ENCODE data around the gene NDUFA11. TPM values are rescaled to one million over a fixed set of nuclear protein-coding genes. Genes with fewer than 3 reads are reported as not detected.

Gene NDUFA11
- total RNA-seq, 1 experiment from 2014 or later = 169 TPM

DNA sequence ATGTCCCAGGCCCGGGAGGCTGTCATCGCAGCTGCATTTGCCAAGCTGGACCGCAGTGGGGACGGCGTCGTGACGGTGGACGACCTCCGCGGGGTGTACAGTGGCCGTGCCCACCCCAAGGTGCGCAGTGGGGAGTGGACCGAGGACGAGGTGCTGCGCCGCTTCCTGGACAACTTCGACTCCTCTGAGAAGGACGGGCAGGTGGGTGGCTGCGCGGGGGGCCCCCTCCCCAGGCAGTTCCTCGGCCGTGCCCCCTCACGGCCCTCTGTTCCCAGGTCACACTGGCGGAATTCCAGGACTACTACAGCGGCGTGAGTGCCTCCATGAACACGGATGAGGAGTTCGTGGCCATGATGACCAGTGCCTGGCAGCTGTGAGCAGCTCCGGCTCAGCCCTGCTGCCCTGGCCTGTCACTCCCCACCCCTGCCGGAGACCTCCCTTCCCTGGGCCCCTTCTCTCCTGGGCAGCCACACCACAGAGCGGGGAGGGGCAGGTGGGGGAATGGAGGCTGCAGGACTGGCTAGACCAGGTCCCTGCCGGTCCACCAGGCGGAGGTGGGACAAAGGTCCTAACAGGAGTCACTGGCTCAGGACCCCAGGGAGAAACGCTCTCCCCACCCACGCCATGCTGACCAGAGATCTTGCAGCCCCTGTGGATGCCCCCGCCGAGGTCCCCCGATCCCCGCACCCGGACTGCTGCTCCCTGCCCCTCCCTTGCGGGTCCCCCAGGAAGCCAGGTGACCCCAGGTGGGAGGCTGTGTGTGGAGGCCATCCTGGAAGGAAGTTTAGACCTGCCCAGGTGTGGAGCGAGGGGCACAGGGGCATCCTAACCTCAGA lies 11.6 kb upstream of the NDUFA11 start:
- TF ChIP-seq, protein P1, sequence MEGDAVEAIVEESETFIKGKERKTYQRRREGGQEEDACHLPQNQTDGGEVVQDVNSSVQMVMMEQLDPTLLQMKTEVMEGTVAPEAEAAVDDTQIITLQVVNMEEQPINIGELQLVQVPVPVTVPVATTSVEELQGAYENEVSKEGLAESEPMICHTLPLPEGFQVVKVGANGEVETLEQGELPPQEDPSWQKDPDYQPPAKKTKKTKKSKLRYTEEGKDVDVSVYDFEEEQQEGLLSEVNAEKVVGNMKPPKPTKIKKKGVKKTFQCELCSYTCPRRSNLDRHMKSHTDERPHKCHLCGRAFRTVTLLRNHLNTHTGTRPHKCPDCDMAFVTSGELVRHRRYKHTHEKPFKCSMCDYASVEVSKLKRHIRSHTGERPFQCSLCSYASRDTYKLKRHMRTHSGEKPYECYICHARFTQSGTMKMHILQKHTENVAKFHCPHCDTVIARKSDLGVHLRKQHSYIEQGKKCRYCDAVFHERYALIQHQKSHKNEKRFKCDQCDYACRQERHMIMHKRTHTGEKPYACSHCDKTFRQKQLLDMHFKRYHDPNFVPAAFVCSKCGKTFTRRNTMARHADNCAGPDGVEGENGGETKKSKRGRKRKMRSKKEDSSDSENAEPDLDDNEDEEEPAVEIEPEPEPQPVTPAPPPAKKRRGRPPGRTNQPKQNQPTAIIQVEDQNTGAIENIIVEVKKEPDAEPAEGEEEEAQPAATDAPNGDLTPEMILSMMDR (conservative IDR thresholded peaks at IDR 0.05) = no peak
- TF ChIP-seq EZH2 (IDR thresholded peaks at IDR 0.05; ENCODE audit: low read depth) = no peak
- peak overlapping the region; percentile 86 for H3K4me2 ChIP-seq

GRCh38 chr19:5914358-5914774 lies 10.8 kb upstream of the NDUFA11 start:
- TF ChIP-seq, protein P1 (conservative IDR thresholded peaks at IDR 0.05) = no peak
- no peak for TF ChIP-seq EZH2 (IDR thresholded peaks at IDR 0.05; ENCODE audit: low read depth)
- Histone ChIP-seq H3K9me2 (ENCODE audit: insufficient read depth) (no peaks in the 10 kb centered on the region), H3F3A (ENCODE audit: insufficient read depth, low read depth) (no peaks in the 10 kb centered on the region; the same call in none of the 2 replicates), H3K79me2 (ENCODE audit: low read depth) (no peaks in the 10 kb centered on the region), H3K4me3 (peak overlapping the region; percentile 61), H3K27ac (peak overlapping the region; percentile 52; the same call in 1 of the 2 replicates), H3K36me3 (ENCODE audit: low read depth) (no peaks in the 10 kb centered on the region), H3K27me3 (ENCODE audit: insufficient read depth, low read depth) (no peaks in the 10 kb centered on the region), H2AFZ (no peak overlapping the region), H4K20me1 (ENCODE audit: insufficient read depth) (no peaks in the 10 kb centered on the region), H3K4me2 (peak overlapping the region; percentile 86), H3K9me3 (ENCODE audit: insufficient read depth, low read depth) (no peaks in the 10 kb centered on the region), H3K4me1 (replicated peaks; ENCODE audit: insufficient read depth) (peaks cover 24% of the 10 kb centered on the region)
- ChIA-PET POLR2A (ENCODE audit: unreplicated experiment) (interaction anchor here (0.6 kb wide), 1 partner anchor 87 kb away, joined by 5 read pairs; no protein-coding TSS in a partner anchor), CTCF (no interaction called here)
- intact Hi-C loops (cut with micrococcal nuclease; ENCODE audit: unreplicated experiment) = loop anchor here (1.0 kb wide), 1 partner anchor 10 kb away; the partner anchor contains the start of gene VMAC
- peak in 1 of 2 experiments; percentile 35 for DNase-seq
- BruUV-seq (replicated peaks) = TSS peak; percentile 32

More for the DNA sequence above, 11.6 kb upstream of the NDUFA11 start:
- Histone ChIP-seq H3K79me2 (ENCODE audit: low read depth) (no peaks in the 10 kb centered on the region), H3K36me3 (ENCODE audit: low read depth) (no peaks in the 10 kb centered on the region), H3F3A (ENCODE audit: insufficient read depth, low read depth) (no peaks in the 10 kb centered on the region; the same call in none of the 2 replicates), H3K4me1 (replicated peaks; ENCODE audit: insufficient read depth) (peaks cover 24% of the 10 kb centered on the region), H3K9me3 (ENCODE audit: insufficient read depth, low read depth) (no peaks in the 10 kb centered on the region), H3K27me3 (ENCODE audit: insufficient read depth, low read depth) (no peaks in the 10 kb centered on the region), H4K20me1 (ENCODE audit: insufficient read depth) (no peaks in the 10 kb centered on the region), H3K27ac (peak overlapping the region; percentile 52), H2AFZ (no peak overlapping the region), H3K9me2 (ENCODE audit: insufficient read depth) (no peaks in the 10 kb centered on the region), H3K4me3 (peak overlapping the region; percentile 61)
- DNase-seq = peak; percentile 66 to 79
- POLR2A ChIA-PET (ENCODE audit: unreplicated experiment) = interaction anchor here (0.6 to 0.7 kb wide), 2 partner anchors 173 to 195 kb away, joined by 3 to 7 read pairs; partner anchors contain the start of gene CATSPERD
- CTCF ChIA-PET = interaction anchor here (0.6 kb wide), 1 partner anchor 196 kb away, joined by 4 read pairs; no protein-coding TSS in a partner anchor
- no TSS peak for BruUV-seq (replicated peaks)
- intact Hi-C loops (cut with micrococcal nuclease; ENCODE audit: unreplicated experiment) = loop anchor here (1.0 kb wide), 1 partner anchor 11 kb away; the partner anchor contains the start of gene VMAC

DNA sequence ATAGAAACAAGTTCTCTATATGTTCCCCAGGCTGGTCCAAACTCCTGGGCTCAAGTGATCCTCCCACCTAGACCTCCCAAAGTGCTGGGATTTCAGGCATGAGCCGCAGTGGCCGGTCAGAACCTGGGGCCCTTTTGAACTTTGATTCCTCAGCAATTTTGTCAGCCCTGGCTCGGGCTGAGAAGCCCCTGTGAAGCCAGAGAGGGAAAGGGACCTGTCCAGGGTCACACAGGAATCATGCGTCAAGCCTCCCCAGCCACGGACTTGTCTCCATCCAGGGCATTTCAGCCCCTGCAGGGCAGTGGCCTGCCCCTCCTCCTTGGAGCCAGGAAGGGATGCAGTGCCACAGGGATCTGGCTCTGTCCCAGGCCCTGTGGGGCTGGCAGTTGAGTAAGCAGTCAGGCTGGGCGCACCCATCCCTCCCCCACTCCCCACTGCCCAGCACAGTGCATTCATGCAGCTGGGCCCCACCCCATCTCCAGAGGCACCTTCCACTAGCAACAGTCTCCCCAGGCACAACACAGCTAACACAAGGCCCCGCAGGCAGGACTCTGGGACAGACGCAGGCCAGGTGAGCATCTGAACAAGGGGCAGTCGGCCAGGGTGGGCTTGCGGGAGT lies 10.3 kb upstream of the NDUFA11 start, which contains the start of gene CAPS:
Gene CAPS (plus strand): TSS at position 516 of the 619 bp plus-strand sequence. CDS start 153 bp downstream, outside the sequence.
- no peak within 1 kb of the TSS for H2AFZ ChIP-seq
- CTCF ChIA-PET = no interaction called here
- TF ChIP-seq, protein P1 (conservative IDR thresholded peaks at IDR 0.05) = no peak
- no peak for TF ChIP-seq EZH2 (IDR thresholded peaks at IDR 0.05; ENCODE audit: low read depth)
- no TSS peak for BruUV-seq (replicated peaks)
- H3K27ac ChIP-seq = peak within 1 kb of the TSS; percentile 52; the same call in 1 of the 2 replicates
- no peaks in the 10 kb centered on the region for H3K79me2 ChIP-seq (ENCODE audit: low read depth)
- no peaks in the 10 kb centered on the region; the same call in none of the 2 replicates for H3F3A ChIP-seq (ENCODE audit: insufficient read depth, low read depth)
- H3K9me2 ChIP-seq (ENCODE audit: insufficient read depth) = no peaks in the 10 kb centered on the region
- H3K4me2 ChIP-seq = peak within 1 kb of the TSS; percentile 86
- POLR2A ChIA-PET (ENCODE audit: unreplicated experiment) = interaction anchor here (0.6 kb wide), 1 partner anchor 86 kb away, joined by 5 read pairs; no protein-coding TSS in a partner anchor
- H3K9me3 ChIP-seq (ENCODE audit: insufficient read depth, low read depth) = no peaks in the 10 kb centered on the region
- intact Hi-C loops (cut with micrococcal nuclease; ENCODE audit: unreplicated experiment) = loop anchor here (1.0 kb wide), 1 partner anchor 10 kb away; the partner anchor contains the start of gene VMAC
- DNase-seq = peak; percentile 74 to 85
- H3K4me3 ChIP-seq = peak within 1 kb of the TSS; percentile 61
- no peaks in the 10 kb centered on the region for H4K20me1 ChIP-seq (ENCODE audit: insufficient read depth)
- no peaks in the 10 kb centered on the region for H3K27me3 ChIP-seq (ENCODE audit: insufficient read depth, low read depth)
- no peaks in the 10 kb centered on the region for H3K36me3 ChIP-seq (ENCODE audit: low read depth)
- H3K4me1 ChIP-seq (replicated peaks; ENCODE audit: insufficient read depth) = peaks cover 24% of the 10 kb centered on the region

All from PC-9 (cell line).